Stimulated activated CD4-positive, alpha-beta T cell treated with anti-CD3 and anti-CD28 coated beads, Interleukin-15, amount 100 ng/mL, for 48 hours (primary cell): ENCODE results near the gene FLNC.

Source experiments
- DNase-seq, 2 donors: peaks; one replicate each; pipeline ENCODE4 v3.0.0-alpha.2; 2020; ENCODE audit warnings: low read depth in 2 of 2

FLNC gene

DNA sequence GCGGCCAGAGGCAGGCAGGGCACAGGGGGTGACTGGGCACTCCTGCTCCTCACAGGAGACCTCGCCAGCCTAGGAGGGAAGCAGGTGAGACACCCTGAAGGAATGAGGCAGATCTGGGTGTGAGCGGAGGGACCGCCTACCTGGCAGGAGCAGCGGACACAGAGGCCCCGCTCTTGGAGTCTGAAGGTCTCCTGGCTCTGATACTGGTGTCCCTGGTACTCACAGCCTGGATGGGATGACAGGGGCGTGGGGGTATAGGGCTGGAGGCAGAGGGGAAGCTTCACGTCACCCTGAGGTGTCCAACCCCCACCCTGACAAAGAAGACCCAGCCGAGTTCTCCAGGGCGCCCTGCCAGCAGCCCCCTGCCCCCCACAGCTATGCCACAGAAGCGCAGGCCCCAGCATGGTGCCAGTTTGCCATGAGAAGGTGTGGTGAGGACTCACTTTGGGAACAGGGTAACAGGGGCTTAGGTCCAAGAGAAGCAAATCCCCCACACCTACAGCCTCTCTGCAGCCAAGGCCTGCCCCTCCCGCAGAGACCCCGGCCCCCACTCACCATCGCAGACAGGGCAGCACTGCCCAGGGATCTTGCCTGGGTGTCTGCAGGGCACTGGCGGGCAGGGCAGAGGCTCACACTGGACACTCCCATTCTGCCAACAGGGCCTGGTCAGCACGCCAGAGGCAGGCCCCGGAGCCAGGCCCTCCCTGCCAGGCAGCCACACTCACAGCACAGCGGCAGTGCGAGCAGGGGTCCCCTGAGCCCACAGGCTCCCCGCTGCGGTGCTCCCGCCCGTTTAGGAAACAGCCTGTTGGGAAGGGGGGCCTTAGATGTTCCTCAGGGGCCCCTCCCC is 63.3 kb downstream of the FLNC start:
- DNase-seq, result no peak

DNA sequence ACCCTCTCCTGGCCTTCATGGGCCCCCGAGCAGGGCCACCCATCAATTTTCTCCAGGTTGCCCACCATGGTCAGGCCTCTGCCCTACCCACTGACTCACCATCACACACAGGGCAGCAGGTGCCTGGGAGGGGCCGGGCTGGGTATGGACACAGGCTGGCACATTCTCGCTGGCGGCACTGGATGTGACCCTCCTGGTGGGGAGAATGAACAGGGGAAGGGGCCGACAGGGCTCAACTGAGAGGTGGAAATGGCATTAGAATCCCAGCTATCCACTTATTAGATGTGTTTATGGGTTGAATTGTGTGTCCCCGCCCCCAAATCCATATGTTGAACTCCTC is 63.9 kb downstream of the FLNC start:
- DNase-seq, result no peak

DNA sequence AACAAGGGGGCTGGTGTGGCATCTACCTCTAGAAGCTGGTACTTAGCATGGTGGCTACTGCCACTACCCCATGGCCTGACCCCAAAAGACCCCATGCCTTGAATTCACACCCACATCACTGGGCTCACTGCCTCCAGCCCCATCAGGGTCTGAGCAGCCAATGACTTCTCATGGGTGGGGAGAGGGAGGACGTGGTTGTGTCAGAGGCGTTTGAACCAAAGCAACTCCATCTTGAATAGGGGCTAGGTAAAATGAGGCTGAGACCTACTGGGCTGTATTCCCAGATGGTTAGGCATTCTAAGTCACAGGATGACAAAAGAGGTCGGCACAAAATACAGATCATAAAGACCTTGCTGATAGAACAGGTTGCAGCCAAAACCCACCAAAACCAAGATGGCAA is 65.1 kb downstream of the FLNC start:
- no peak for DNase-seq

DNA sequence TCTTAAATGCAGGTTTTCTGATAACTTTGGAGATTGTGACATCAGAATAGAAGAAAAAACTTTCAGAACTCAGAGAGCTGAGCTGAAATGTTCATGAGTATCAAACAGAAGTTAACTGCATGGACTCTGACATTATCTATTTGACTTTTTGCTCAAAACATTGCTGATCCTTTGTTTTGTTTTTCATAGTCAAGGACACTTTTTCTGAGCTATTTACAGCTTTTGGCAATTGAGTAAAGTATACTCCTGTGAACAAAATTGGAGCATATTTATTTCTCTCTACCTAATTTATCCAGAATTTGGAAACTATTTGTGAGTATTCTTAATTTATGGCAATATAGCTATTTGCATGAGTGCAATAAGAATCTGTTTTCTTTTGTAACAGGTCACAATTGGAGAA is 69.2 kb downstream of the FLNC start:
- DNase-seq, result no peak

DNA sequence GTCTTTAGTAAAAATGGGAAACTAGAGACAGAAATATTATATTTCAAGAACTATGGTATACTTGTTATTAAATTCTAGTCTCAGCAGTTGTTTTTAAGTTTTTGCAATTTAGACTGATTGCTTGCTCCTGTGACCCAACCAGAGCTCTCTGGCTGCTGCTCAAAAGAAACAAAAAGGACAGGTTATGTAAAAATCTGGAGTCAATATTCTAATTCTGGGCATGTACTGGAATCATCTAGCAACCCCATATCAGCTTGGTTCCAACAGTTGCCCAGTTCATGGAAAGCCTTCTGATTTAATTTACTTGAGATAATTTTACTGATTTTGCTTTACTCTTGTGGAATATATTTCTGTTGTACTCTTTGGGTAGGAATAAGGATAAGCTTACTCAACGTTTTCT is 70.0 kb downstream of the FLNC start:
- DNase-seq, result no peak

DNA sequence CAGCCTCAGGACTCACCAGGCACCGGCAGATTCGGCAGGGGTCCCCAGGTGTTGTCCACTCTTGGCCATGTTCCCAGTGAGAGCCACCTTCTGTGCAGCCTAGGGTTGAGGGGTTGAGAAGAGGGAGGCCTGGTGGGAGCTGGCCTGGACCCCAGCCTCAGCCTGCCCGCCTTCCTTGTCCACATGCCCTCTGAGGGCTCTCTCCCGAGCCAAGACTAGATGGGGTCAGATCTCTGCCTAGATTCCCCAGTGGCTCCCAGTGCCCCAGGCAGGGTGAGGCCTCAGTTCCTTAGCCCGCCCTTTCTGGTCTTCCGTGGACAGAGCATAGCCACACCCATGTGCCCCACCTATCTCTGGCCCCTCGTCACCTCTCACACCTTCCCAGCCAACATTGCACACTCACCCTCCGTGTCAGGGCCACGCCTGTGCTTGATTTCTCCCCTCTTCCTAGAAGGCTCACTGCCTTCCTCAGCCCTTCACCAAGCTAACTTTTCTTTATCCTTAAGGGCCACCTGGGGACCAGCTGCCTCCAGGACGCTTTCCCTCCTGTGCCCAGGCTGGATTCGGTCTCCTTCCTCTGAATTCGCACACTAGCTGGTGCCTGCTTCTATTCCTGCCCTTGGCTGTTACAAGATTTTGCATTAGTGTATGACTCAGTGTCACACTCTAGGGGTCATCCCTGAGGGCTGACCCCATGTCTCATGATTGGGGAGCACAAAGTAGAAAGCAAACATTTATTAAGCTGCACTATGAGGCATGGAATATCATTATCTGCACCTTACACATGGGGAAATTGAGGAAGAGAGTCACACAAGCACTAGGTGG is 72.8 kb downstream of the FLNC start:
- no peak for DNase-seq

DNA sequence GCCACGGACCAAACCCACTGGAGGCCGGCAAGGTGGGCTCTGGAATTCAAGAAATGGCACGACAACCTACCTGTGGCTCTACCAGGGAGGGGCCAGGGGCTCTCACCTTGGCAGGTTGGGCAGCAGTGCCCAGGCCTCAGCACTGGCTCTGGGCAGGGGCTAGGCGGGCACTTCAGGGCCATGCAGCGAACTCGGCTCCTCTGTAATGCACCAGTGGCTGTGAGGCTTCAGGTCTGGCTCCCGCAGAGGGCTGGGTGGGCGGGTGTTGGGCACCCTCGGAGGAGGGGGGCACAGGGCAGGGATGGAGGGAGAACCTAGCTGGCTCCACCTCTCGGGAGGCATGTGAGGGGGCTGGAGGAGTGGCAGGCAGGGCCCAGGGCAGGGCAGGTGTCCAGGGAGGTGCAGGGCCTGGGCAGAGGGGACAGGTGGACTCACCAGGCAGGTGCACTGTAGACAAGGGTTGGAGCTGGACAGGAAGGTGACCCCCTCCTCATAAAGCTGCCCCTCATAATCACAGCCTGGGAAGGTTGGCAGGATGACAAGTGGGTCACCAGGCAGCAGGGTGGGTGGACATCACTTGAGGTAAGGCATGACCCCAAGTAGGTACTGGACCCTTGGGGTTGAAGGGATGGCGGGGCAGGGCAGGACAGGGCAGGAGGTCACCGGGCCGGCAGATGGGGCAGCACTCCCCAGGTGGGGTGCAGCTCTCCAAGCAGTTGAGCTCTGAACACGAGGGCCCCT is 73.6 kb downstream of the FLNC start:
- no peak for DNase-seq

DNA sequence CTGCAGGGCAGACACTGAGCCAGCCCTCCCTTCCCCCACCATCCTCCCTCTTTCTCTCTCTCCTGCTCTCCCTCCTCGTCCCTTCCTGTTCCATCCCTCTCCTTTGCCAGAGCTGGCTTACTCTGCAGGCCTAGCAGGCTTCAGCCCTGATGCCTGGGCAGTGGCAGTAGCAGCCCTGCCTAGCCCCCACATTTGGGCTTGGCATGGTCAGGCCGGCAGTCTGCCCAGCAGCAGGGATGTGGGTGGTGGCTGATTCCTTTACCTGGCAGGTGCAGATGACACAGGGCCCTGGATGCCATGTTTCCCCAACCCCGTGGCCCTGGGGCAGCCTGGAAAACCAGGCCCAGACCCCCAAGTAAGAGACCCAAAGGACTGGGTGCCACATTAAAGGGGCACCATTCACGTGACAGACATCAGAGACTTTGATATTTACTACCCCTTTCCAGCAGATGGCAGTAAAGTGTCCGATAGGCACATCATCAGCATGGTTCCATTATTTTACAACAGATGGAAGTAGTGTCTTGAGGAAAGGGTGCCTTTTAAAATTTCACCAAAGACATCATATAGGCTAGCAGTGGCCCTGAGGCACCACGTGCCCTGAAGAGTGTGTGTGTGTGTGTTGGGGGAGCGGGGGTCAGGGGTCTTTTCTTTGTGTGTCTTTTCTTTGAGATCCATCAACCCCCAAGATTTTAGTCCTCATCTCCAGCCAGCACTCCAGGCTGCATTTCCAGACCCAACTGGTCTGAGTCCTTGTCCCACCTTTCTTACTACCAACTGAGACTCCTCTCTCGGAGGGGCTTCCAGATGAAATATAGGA is 74.4 kb downstream of the FLNC start:
- DNase-seq, result no peak

DNA sequence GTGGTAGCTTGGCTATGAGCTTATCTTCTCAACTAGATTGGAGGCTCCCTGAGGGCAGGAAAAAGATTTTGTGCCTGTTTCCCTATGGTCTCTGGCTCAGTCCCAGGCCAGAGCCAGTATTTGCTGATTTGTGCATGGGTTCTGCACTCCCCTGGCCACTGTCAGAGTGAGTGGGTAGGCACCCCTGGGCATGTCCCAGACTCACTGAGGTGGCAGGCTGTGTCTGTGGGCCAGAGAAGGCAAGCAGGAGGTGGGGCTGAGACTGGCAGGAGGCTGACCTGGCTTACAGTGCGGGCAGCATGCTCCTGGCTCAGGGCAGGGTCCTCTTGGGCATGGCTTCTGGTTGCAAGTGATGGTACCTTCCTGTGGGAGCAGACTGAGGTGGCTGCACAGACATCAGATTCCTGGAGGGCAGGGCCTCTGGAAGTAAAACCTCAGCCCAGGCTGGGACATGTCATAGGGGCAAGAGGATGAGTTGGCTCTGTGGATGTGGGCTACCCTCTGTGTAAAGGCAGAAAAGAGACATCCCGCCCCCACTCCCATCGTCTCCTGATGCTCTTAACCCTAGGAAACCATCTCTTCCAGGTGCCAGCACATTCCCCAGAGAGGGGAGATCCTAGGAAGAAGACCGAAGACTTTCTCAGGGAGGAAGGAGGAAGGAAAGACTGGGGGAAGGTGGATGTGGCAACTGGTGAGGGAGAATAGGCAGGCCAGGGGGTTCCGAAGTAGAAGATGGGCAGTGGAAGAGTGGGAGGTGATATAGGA is 76.0 kb downstream of the FLNC start:
- DNase-seq, result no peak

DNA sequence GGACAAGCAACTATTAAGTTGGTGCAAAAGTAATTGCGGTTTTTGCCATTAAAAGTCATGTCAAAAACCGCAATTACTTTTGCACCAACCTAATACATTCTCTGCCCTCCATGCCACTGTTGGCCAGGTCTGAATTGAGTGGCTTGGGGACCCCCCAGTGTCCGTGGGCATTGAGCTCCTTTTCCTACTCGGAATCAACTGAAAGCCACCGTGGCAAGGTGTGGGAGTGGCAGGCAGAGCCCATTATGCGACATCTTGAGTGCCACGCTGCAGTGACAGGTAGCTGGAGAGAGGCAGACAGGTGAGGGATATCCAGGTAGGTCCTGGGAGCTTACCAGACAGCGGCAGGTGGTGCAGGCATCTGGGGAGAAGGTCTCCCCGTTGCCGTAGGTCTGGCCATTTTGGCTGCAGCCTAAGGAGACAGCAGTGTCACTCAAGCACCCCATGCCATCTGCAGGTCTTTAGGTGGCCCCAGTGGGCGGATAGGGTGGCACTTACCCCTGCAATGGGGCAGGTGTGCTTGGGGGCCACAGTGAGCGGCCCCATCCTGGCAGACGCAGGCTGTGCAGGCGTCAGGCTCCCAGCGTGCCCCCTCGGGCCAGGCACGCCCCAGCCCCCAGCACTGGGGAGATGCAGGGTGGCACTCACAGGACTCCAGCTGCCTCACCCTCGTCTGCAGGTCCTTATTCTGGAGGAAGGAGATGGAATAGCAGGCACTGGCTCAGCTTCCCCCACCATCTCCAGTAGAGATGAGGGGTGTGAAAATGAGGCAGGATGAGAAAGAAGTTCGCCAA is 76.8 kb downstream of the FLNC start:
- DNase-seq, result no peak
